ENCODE measurements around the gene PIRT. TPM values are rescaled to one million over a fixed set of nuclear protein-coding genes. Genes with fewer than 3 reads are reported as not detected.

Gene PIRT
- total RNA-seq (2022; extraction: Qiagen RNA extraction; ENCODE audit: low read depth) = not detected in 5 replicates

GRCh38 chr17:10837921-10838320, at the start of gene PIRT:
TSS of gene PIRT (minus strand) at chr17:10838087. CDS start at chr17:10825645, 12,442 bp downstream.

GRCh38 chr17:10803830-10804475, 33.9 kb downstream of the PIRT start, which contains the start of gene TMEM238L:
TSS of gene TMEM238L (minus strand) at chr17:10804099. CDS start at chr17:10803963, 136 bp downstream.

Other genes starting within 250 kb of the PIRT start
- 0.50 to 1.6 TPM (median 1.1 TPM) in 5 replicates for gene MYH3, start 180.8 kb downstream of the PIRT start, total RNA-seq (2022; extraction: Qiagen RNA extraction; ENCODE audit: low read depth)
- gene SCO1, start 140.6 kb downstream of the PIRT start, total RNA-seq (2022; extraction: Qiagen RNA extraction; ENCODE audit: low read depth) = 54.8 to 60.6 TPM (median 60.0 TPM) in 5 replicates
- gene ADPRM, start 140.5 kb downstream of the PIRT start, total RNA-seq (2022; extraction: Qiagen RNA extraction; ENCODE audit: low read depth) = 5.7 to 9.2 TPM (median 8.0 TPM) in 5 replicates
- 2.1 to 3.4 TPM (median 2.9 TPM) in 5 replicates for gene TMEM220, start 108.1 kb downstream of the PIRT start, total RNA-seq (2022; extraction: Qiagen RNA extraction; ENCODE audit: low read depth)
- not detected in 5 replicates for gene TMEM238L, start 34.0 kb downstream of the PIRT start, total RNA-seq (2022; extraction: Qiagen RNA extraction; ENCODE audit: low read depth)

Data from A549 treated with RU486 at 1 μM for 4 hours (cell line).